Thyroid gland (tissue), 4 donors: ENCODE data around the gene PPIL6.

Experiments
- POLR2A ChIP-seq, 2 donors: fragments of 450-650 bp; IDR thresholded peaks; one replicate each; pipeline ENCODE4 v1.6.1; 2017; ENCODE audit warnings: antibody characterized with exemption in 2 of 2, mild to moderate bottlenecking in 2 of 2, moderate library complexity in 1 of 2
- TF ChIP-seq, protein P1 (sequence below), 6 experiments: fragments of 200-600 bp in 3 of 6; fragments of 450-650 bp in 3 of 6; sonication (generic) in 3 of 6; IDR thresholded peaks; one replicate each; pipeline ENCODE4 v1.5.1; 2016 to 2019; ENCODE audit warnings: antibody characterized with exemption in 6 of 6, mild to moderate bottlenecking in 2 of 6, inconsistent platforms in 1 of 6, moderate library complexity in 1 of 6

GRCh38 chr6:109424946-109425345 lies 15.5 kb downstream of the PPIL6 start:
- TF ChIP-seq, protein P1, sequence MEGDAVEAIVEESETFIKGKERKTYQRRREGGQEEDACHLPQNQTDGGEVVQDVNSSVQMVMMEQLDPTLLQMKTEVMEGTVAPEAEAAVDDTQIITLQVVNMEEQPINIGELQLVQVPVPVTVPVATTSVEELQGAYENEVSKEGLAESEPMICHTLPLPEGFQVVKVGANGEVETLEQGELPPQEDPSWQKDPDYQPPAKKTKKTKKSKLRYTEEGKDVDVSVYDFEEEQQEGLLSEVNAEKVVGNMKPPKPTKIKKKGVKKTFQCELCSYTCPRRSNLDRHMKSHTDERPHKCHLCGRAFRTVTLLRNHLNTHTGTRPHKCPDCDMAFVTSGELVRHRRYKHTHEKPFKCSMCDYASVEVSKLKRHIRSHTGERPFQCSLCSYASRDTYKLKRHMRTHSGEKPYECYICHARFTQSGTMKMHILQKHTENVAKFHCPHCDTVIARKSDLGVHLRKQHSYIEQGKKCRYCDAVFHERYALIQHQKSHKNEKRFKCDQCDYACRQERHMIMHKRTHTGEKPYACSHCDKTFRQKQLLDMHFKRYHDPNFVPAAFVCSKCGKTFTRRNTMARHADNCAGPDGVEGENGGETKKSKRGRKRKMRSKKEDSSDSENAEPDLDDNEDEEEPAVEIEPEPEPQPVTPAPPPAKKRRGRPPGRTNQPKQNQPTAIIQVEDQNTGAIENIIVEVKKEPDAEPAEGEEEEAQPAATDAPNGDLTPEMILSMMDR (IDR thresholded peaks at IDR 0.05): no peak
- no peak for TF ChIP-seq POLR2A (IDR thresholded peaks at IDR 0.05)
